Aorta (tissue), 5 donors: ENCODE data around the gene POLDIP2. TPM values are rescaled to one million over a fixed set of nuclear protein-coding genes. Genes with fewer than 3 reads are reported as not detected.
A peak's percentile ranks its signal among the peaks of the same experiment; 100 is the strongest.

Experiments
- ATAC-seq: fragments of 200-7000 bp; cut with Tn5 transposase; one replicate; pipeline ENCODE4 v1.9.1; 2022; ENCODE audit warnings: moderate library complexity; ENCODE audit not compliant: low FRiP score
- DNase-seq, 2 donors: peaks; one replicate each; pipeline ENCODE4 v3.0.0-alpha.2; 2020
- H3K27ac ChIP-seq, 2 donors: one replicate each; pipeline ENCODE4 v1.5.1; 2013; ENCODE audit warnings: low read length in 2 of 2, mild to moderate bottlenecking in 2 of 2, moderate library complexity in 2 of 2, control low read depth in 1 of 2, inconsistent platforms in 1 of 2, low read depth in 1 of 2
- H3K27me3 ChIP-seq, 2 donors: one replicate each; pipeline ENCODE4 v1.6.1; 2013; ENCODE audit warnings: control low read depth in 1 of 2, low read length in 1 of 2, mild to moderate bottlenecking in 1 of 2, moderate library complexity in 1 of 2; ENCODE audit not compliant: insufficient read depth in 2 of 2, control insufficient read depth in 1 of 2
- H3K36me3 ChIP-seq, 2 donors: one replicate each; pipeline ENCODE4 v1.6.1; 2013; ENCODE audit warnings: control low read depth in 1 of 2, low read length in 1 of 2, mild to moderate bottlenecking in 1 of 2; ENCODE audit not compliant: insufficient read depth in 2 of 2, control insufficient read depth in 1 of 2
- H3K4me1 ChIP-seq, 2 donors: one replicate each; pipeline ENCODE4 v1.6.1; 2013; ENCODE audit warnings: low read length in 2 of 2, control low read depth in 1 of 2, mild to moderate bottlenecking in 1 of 2, moderate library complexity in 1 of 2; ENCODE audit not compliant: insufficient read depth in 2 of 2, control insufficient read depth in 1 of 2
- H3K4me3 ChIP-seq, 2 donors: one replicate each; pipeline ENCODE4 v1.5.1; 2013; ENCODE audit warnings: low read length in 2 of 2, control low read depth in 1 of 2, mild to moderate bottlenecking in 1 of 2
- H3K9me3 ChIP-seq: one replicate; pipeline ENCODE4 v1.6.1; 2013; ENCODE audit warnings: mild to moderate bottlenecking, low read length; ENCODE audit not compliant: control insufficient read depth
- WGBS, 2 donors: extraction: QIAGEN DNeasy Blood & Tissue Kit; methylation state at CpG; one replicate each; pipeline ENCODE4 v1.1.7; 2013; 5-methylcytosine and 5-hydroxymethylcytosine counted together
- intact Hi-C, 2 donors: fragments of 100-400 bp; cut with DNase I; formaldehyde crosslinking; loops; one replicate each; pipeline versions ENCODE4 v1.14.2 to v1.15.0; 2022
- polyA plus RNA-seq, 2 donors: library from polyadenylated mRNA; stranded (reverse); fragments of 200-250 nt; gene quantifications; one replicate each; pipeline ENCODE4 v1.2.3, GENCODE V29; 2013
- total RNA-seq, 2 donors: library from RNA; stranded (reverse); fragmentation: NEBNext Ultra II Directional; extraction: Animal tissue kit (Norgen Biotek cat#: 25700); gene quantifications; one replicate each; pipeline ENCODE4 v1.2.1, GENCODE V29; 2021
- donor health status: healthy with polysubstance abuse.
- donor health status: Bipolar disorder and iron deficiency.
- donor health status: DM: no; HTN: no; CAD: no.
- donor health status: DM: no; HTN: no; CAD: no.
- donor health status: DM: yes; HTN: yes; CAD: no.

The POLDIP2 gene
- total and polyA plus RNA-seq, 4 donors = 36.6 to 42.5 (median 40.8) TPM

DNA sequence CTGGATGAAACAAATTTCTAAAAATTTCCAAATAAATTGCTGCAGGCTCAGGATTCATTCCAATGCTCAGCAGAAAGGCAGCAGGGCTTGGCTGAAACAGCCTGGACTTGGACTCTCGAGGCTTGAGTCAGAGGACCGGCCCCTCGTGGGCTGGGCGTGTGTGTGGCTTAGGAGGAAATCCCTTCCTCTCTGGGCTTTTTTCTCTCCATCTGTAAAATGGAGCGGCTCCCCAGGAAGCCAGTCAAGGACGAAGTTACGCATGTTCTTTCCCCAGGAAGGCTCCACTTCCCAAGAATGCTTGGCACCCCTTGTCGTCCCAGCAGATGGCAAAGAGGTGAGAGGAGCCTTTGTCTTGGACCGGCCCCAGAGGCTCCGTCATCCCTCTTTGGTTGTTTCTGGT lies 35.2 kb upstream of the POLDIP2 start:
- intact Hi-C loops = no loop called here
- no peak overlapping the region for H3K4me3 ChIP-seq
- H3K9me3 ChIP-seq = no peaks in the 10 kb centered on the region
- H3K4me1 ChIP-seq = no peaks in the 10 kb centered on the region
- no peak for ATAC-seq
- no peaks in the 10 kb centered on the region for H3K27me3 ChIP-seq
- peaks cover 0 to 6% of the 10 kb centered on the region in 2 donors for H3K36me3 ChIP-seq
- DNase-seq = no peak
- WGBS, 2 donors = 71 to 72% methylated on average over 10 of the region's 10 CpGs
- H3K27ac ChIP-seq = no peak overlapping the region

- intact Hi-C loops = no loop called here
- DNase-seq = no peak
- 65 to 73% methylated on average over 2 of the region's 2 CpGs for WGBS, 2 donors
- no peaks in the 10 kb centered on the region for H3K9me3 ChIP-seq
- no peaks in the 10 kb centered on the region for H3K4me1 ChIP-seq
- H3K36me3 ChIP-seq = peaks cover 0 to 6% of the 10 kb centered on the region in 2 donors
- no peak overlapping the region for H3K4me3 ChIP-seq
- H3K27me3 ChIP-seq = no peaks in the 10 kb centered on the region
- H3K27ac ChIP-seq = no peak overlapping the region
- ATAC-seq = no peak
Measured at GRCh38 chr17:28391401-28391800, 34.1 kb upstream of the POLDIP2 start.

- Histone ChIP-seq H3K4me3 (no peak overlapping the region), H3K4me1 (no peaks in the 10 kb centered on the region), H3K27ac (no peak overlapping the region), H3K36me3 (peaks cover 0 to 5% of the 10 kb centered on the region in 2 donors), H3K9me3 (no peaks in the 10 kb centered on the region), H3K27me3 (no peaks in the 10 kb centered on the region)
- DNase-seq = no peak
- intact Hi-C loops = no loop called here
- ATAC-seq = no peak
- 88 to 98% methylated on average over 1 of the region's 1 CpG for WGBS, 2 donors
Measured at GRCh38 chr17:28390984-28391383, 33.7 kb upstream of the POLDIP2 start.

DNA sequence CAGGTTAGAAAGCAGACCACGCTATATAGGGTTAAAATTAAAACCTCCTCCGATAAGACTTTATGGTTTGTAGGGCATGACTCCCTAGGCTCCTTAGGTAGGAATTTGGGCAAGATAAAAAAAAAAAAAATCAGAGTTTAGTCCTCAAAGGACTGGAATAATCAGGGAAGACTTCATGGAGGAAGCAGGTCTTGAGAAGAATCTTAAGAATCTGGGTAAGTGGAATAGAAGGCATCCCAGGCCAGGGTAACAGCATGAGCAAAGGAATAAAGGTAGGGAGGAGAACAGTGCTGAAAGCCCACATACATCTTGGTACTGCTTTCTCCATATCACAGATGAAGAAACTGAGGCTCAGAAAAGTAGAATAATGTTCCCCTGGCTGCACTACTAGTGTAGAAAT lies 33.2 kb upstream of the POLDIP2 start:
- Histone ChIP-seq H3K9me3 (no peaks in the 10 kb centered on the region), H3K4me1 (no peaks in the 10 kb centered on the region), H3K36me3 (peaks cover 0 to 2% of the 10 kb centered on the region in 2 donors), H3K27ac (no peak overlapping the region), H3K4me3 (no peak overlapping the region), H3K27me3 (no peaks in the 10 kb centered on the region)
- ATAC-seq = no peak
- intact Hi-C loops = no loop called here
- WGBS, 2 donors = 92 to 94% methylated on average over 2 of the region's 2 CpGs
- DNase-seq = no peak

- intact Hi-C loops = no loop called here
- 91 to 96% methylated on average over 1 of the region's 1 CpG for WGBS, 2 donors
- Histone ChIP-seq H3K9me3 (no peaks in the 10 kb centered on the region), H3K4me3 (no peak overlapping the region), H3K27me3 (no peaks in the 10 kb centered on the region), H3K27ac (no peak overlapping the region), H3K4me1 (no peaks in the 10 kb centered on the region), H3K36me3 (peaks cover 0 to 2% of the 10 kb centered on the region in 2 donors)
- DNase-seq = no peak
- no peak for ATAC-seq
Measured at GRCh38 chr17:28390141-28390540, 32.8 kb upstream of the POLDIP2 start.

DNA sequence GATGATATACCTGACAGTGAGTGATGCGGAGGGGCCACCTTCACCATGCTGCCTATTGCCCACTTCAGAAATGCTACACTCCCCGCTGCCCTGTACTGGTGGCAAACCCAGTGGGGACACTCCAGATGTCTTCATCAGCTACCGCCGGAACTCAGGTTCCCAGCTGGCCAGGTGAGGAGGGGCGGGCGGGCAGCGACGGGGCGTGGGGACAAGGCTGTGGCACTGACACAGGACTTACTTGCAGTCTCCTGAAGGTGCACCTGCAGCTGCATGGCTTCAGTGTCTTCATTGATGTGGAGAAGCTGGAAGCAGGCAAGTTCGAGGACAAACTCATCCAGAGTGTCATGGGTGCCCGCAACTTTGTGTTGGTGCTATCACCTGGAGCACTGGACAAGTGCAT lies 30.8 kb upstream of the POLDIP2 start:
- no peaks in the 10 kb centered on the region for H3K4me1 ChIP-seq
- H3K27ac ChIP-seq = no peak overlapping the region
- WGBS, 2 donors = 95 to 96% methylated on average over 11 of the region's 11 CpGs
- DNase-seq (peak in 1 of 2 donors; percentile 50), ATAC-seq (no peak)
- intact Hi-C loops = no loop called here
- no peak overlapping the region for H3K4me3 ChIP-seq
- no peaks in the 10 kb centered on the region for H3K9me3 ChIP-seq
- H3K36me3 ChIP-seq = peaks cover 0 to 2% of the 10 kb centered on the region in 2 donors
- no peaks in the 10 kb centered on the region for H3K27me3 ChIP-seq

DNA sequence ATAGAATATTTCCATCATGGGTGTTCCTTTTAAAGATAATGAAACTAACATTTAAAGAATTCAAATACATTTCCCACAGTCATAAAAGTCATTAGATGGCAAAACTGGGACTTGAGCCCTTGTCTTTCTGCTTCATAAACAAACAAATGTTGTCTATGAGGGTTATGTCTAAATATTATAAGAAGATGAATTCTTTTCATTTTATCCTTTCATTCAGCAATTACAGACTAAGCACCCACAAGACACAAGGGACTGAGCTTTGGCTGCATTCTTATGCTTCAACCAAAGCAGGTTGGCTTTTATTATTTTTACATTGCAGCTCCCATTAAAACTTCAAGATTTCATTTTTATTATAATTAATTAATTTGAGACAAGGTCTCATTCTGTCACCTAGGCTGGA lies 29.1 kb upstream of the POLDIP2 start:
- Histone ChIP-seq H3K4me3 (no peak overlapping the region), H3K27me3 (no peaks in the 10 kb centered on the region), H3K9me3 (no peaks in the 10 kb centered on the region), H3K27ac (no peak overlapping the region), H3K4me1 (no peaks in the 10 kb centered on the region), H3K36me3 (peaks cover 0 to 2% of the 10 kb centered on the region in 2 donors)
- ATAC-seq (no peak), DNase-seq (no peak)
- intact Hi-C loops = no loop called here

DNA sequence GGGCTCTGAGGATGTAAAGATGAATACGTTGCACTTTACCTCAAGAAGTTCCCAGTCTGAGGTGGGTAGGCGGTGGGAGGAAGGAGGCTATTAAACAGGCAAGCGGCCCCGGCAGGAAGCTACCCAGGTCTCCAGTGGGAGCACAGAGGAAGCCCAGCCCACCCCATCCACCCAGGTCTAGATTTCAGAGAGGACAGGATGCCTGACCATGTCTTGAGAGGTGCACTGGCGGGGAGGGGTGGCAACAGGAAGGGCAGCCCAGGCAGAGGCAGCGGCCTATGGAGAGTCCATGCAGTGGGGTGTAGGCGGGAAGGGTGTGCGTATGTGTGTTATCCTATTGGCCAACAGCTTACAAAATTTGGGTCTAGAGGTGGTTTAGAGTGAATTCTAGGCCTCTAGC lies 28.1 kb upstream of the POLDIP2 start:
- no peak overlapping the region for H3K4me3 ChIP-seq

DNA sequence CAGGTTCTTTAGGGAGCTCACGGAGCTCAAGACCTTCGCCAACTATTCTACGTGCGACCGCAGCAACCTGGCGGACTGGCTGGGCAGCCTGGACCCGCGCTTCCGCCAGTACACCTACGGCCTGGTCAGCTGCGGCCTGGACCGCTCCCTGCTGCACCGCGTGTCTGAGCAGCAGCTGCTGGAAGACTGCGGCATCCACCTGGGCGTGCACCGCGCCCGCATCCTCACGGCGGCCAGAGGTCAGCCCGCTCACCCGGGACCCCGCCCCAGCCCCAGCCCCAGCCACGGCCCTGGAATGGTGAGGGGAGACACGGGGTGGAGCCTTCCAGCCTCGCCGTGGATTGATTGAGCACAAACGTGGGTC lies 27.7 kb upstream of the POLDIP2 start:
- WGBS, 2 donors = 61 to 70% methylated on average over 29 of the region's 29 CpGs
- Histone ChIP-seq H3K4me1 (no peaks in the 10 kb centered on the region), H3K27ac (no peak overlapping the region), H3K9me3 (no peaks in the 10 kb centered on the region), H3K27me3 (no peaks in the 10 kb centered on the region), H3K36me3 (peaks cover 0 to 2% of the 10 kb centered on the region in 2 donors), H3K4me3 (no peak overlapping the region)
- peak in 1 of 2 donors; percentile 62 for DNase-seq
- intact Hi-C loops = no loop called here
- no peak for ATAC-seq

More for the DNA sequence above, 28.1 kb upstream of the POLDIP2 start:
- no peaks in the 10 kb centered on the region for H3K27me3 ChIP-seq
- peaks cover 0 to 2% of the 10 kb centered on the region in 2 donors for H3K36me3 ChIP-seq
- H3K27ac ChIP-seq = no peak overlapping the region
- DNase-seq (peak in 1 of 2 donors; percentile 62), ATAC-seq (no peak)
- no peaks in the 10 kb centered on the region for H3K4me1 ChIP-seq
- intact Hi-C loops = no loop called here
- H3K9me3 ChIP-seq = no peaks in the 10 kb centered on the region
- 92 to 96% methylated on average over 8 of the region's 8 CpGs for WGBS, 2 donors
